Heart left ventricle (tissue), 16 donors: ENCODE data around the gene ARHGAP26. TPM values are rescaled to one million over a fixed set of nuclear protein-coding genes. Genes with fewer than 3 reads are reported as not detected.

Source experiments
- ATAC-seq, 4 donors: fragments of 200-7000 bp; cut with Tn5 transposase; one replicate each; pipeline ENCODE4 v1.9.1; 2020 to 2022; ENCODE audit warnings: moderate library complexity in 4 of 4, mild to moderate bottlenecking in 3 of 4, moderate number of reproducible peaks in 1 of 4
- DNase-seq, 5 donors: peaks; one replicate each; pipeline ENCODE4 v3.0.0-alpha.2; 2020
- H3K27ac ChIP-seq, 12 donors: fragments of 200-600 bp; sonication (generic) in 4 of 12; one replicate each; pipeline versions ENCODE4 v1.5.0 to v1.8.0; 2016 to 2022; ENCODE audit warnings: mild to moderate bottlenecking in 2 of 12
- H3K27me3 ChIP-seq, 9 donors: fragments of 200-600 bp; sonication (generic) in 2 of 9; one replicate each; pipeline versions ENCODE4 v1.5.1 to v1.8.0; 2016 to 2022; ENCODE audit warnings: mild to moderate bottlenecking in 3 of 9
- H3K36me3 ChIP-seq, 9 donors: fragments of 200-600 bp; sonication (generic) in 2 of 9; one replicate each; pipeline versions ENCODE4 v1.5.0 to v1.8.0; 2018 to 2022; ENCODE audit warnings: mild to moderate bottlenecking in 2 of 9
- H3K4me1 ChIP-seq, 12 donors: fragments of 200-600 bp; sonication (generic) in 4 of 12; one replicate each; pipeline versions ENCODE4 v1.5.0 to v1.8.0; 2016 to 2022; ENCODE audit warnings: mild to moderate bottlenecking in 3 of 12
- H3K4me3 ChIP-seq, 12 donors: fragments of 200-600 bp; sonication (generic) in 4 of 12; one replicate each; pipeline versions ENCODE4 v1.5.0 to v1.8.0; 2017 to 2022; ENCODE audit warnings: mild to moderate bottlenecking in 9 of 12, moderate library complexity in 4 of 12
- H3K9me3 ChIP-seq, 12 donors: fragments of 200-600 bp; sonication (generic) in 4 of 12; one replicate each; pipeline versions ENCODE4 v1.5.0 to v1.8.0; 2016 to 2022; ENCODE audit warnings: mild to moderate bottlenecking in 1 of 12
- POLR2A ChIP-seq, 2 donors: fragments of 450-650 bp; IDR thresholded peaks; one replicate each; pipeline ENCODE4 v1.6.1; 2017; ENCODE audit warnings: antibody characterized with exemption in 2 of 2, mild to moderate bottlenecking in 2 of 2, moderate library complexity in 2 of 2
- WGBS, 4 donors: extraction: QIAGEN DNeasy Blood & Tissue Kit in 2 of 4; methylation state at CpG; one replicate each; pipeline versions ENCODE4 v1.1.5 to v1.1.7; 2013 to 2018; 5-methylcytosine and 5-hydroxymethylcytosine counted together
- intact Hi-C, 10 donors: fragments of 100-400 bp; cut with DNase I; formaldehyde crosslinking; loops; one replicate each; pipeline versions ENCODE4 v1.11.1 to v1.14.2; 2022
- polyA plus RNA-seq, 2 donors: library from polyadenylated mRNA; stranded (reverse); fragments of 200-250 nt; gene quantifications; one replicate each; pipeline ENCODE4 v1.2.3, GENCODE V29; 2013
- total RNA-seq, 9 donors: library from RNA; depleted of rRNA in 2 of 9; stranded (reverse); fragments of >200 nt in 2 of 9; fragmentation: NEBNext Ultra II Directional in 3 of 9; extraction: Animal tissue kit (Norgen Biotek cat#: 25700) in 3 of 9; gene quantifications; one replicate each; pipeline versions ENCODE4 v1.1.0 to v1.2.4, GENCODE V29; 2016 to 2023
- TF ChIP-seq, protein P1 (sequence below), 12 donors: fragments of 200-600 bp; sonication (generic) in 4 of 12; IDR thresholded peaks; one replicate each; pipeline versions ENCODE4 v1.5.0 to v1.8.0; 2018 to 2022; ENCODE audit warnings: antibody characterized with exemption in 12 of 12, mild to moderate bottlenecking in 5 of 12
- donor health status: ischemic (EF 13 %, LVEDD 7.1; RV severe dilation, severe dysfunction).
- donor health status: healthy with polysubstance abuse.
- donor health status: DM: no; HTN: yes; CAD: no.
- donor health status: DM: no; HTN: no; CAD: no.
- donor health status: ischemic (EF 25% LVEDD 6.9; RV normal size, moderate dysfunction).
- donor health status: ischemic (EF 25% LVEDD 5.7; RV mildly dilated, moderate dysfunction).
- donor health status: healthy.
- donor health status: DM: yes; HTN: yes; CAD: no.
- donor health status: ischemic (EF 35%, LVEDD 5.7; RV mildly dilated, moderate dysfunction).
- donor health status: nonischemic (EF 11% LVEDD 7.7; RV severe dilation, severe dysfunction).
- donor health status: DM: yes; HTN: yes; CAD: no.
- donor health status: PGD.
- donor health status: ischemic (EF 29% LVEDD 5.4; RV normal size, mild dysfunction).
- donor health status: nonischemic (EF 23%, LVEDD 6.1; RV moderate dilation, normal function).

The ARHGAP26 gene
- total and polyA plus RNA-seq, 11 donors = 11.9 to 52.1 (median 33.7) TPM

DNA sequence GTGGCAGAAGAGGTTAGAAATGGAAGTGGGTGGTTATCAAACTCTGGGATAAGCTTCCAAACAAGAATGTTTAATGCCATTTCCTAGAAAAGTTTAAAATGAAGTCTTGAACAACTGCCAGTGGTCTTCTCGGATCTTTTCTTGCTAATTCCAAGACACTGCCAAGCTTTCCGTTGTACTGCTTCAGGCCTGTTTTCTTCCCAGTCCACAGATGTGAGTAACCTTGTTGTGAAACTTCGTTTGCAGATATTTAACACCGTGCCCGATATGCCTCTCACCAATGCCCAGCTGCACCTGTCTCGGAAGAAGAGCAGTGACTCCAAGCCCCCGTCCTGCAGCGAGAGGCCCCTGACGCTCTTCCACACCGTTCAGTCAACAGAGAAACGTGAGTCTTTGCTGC lies 363.5 kb downstream of the ARHGAP26 start:
- 83 to 88% (median 86%) methylated on average over 11 of the region's 11 CpGs for WGBS, 4 donors
- intact Hi-C loops = loop anchor here in 2 of 10 donors (10.0 kb wide), 1 partner anchor 271 kb away; the partner anchor contains the start of gene NR3C1 (in 2 of the 2)
- DNase-seq (no peak), ATAC-seq (peak in 1 of 4 donors; percentile 25)
- peaks cover 0 to 35% (median 10%) of the 10 kb centered on the region in 9 donors for H3K36me3 ChIP-seq
- peak overlapping the region in 4 of 12 donors; percentile 8 to 44 (median 13) for H3K27ac ChIP-seq
- no peaks in the 10 kb centered on the region for H3K9me3 ChIP-seq
- H3K4me1 ChIP-seq = peaks cover 3 to 81% (median 43%) of the 10 kb centered on the region in 12 donors
- no peaks in the 10 kb centered on the region for H3K27me3 ChIP-seq
- H3K4me3 ChIP-seq = no peak overlapping the region
- no peak for TF ChIP-seq POLR2A (IDR thresholded peaks at IDR 0.05)
- TF ChIP-seq, protein P1, sequence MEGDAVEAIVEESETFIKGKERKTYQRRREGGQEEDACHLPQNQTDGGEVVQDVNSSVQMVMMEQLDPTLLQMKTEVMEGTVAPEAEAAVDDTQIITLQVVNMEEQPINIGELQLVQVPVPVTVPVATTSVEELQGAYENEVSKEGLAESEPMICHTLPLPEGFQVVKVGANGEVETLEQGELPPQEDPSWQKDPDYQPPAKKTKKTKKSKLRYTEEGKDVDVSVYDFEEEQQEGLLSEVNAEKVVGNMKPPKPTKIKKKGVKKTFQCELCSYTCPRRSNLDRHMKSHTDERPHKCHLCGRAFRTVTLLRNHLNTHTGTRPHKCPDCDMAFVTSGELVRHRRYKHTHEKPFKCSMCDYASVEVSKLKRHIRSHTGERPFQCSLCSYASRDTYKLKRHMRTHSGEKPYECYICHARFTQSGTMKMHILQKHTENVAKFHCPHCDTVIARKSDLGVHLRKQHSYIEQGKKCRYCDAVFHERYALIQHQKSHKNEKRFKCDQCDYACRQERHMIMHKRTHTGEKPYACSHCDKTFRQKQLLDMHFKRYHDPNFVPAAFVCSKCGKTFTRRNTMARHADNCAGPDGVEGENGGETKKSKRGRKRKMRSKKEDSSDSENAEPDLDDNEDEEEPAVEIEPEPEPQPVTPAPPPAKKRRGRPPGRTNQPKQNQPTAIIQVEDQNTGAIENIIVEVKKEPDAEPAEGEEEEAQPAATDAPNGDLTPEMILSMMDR (IDR thresholded peaks at IDR 0.05) = no peak

DNA sequence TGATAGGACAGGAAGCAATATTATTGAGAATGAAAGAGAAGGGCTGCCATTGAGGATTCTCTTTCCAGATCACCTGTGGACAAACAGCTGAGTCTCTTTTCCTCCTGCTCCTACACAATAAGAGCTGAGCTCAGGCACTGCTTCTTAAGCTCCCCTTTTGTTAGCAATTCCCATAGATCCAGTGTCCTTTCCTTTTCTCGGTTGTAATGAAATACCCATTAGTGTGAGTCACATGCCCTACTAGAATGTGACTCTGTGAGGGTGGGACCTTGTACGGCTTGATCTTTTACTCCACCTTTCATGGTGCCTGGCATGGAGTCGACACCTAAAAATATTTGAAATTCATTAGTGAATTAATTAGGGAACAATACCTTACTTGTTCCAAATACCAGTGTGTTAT lies 364.1 kb downstream of the ARHGAP26 start:
- 77 to 86% (median 83%) methylated on average over 3 of the region's 3 CpGs for WGBS, 4 donors
- DNase-seq = no peak
- no peak for ATAC-seq
- H3K27ac ChIP-seq = peak overlapping the region in 5 of 12 donors; percentile 8 to 44 (median 16)
- intact Hi-C loops = loop anchor here in 2 of 10 donors (10.0 kb wide), 1 partner anchor 271 kb away; the partner anchor contains the start of gene NR3C1 (in 2 of the 2)
- peaks cover 3 to 77% (median 43%) of the 10 kb centered on the region in 12 donors for H3K4me1 ChIP-seq
- no peaks in the 10 kb centered on the region for H3K9me3 ChIP-seq
- H3K27me3 ChIP-seq = no peaks in the 10 kb centered on the region
- peaks cover 0 to 38% (median 10%) of the 10 kb centered on the region in 9 donors for H3K36me3 ChIP-seq
- no peak overlapping the region for H3K4me3 ChIP-seq
- TF ChIP-seq, protein P1 (IDR thresholded peaks at IDR 0.05) = no peak
- TF ChIP-seq POLR2A (IDR thresholded peaks at IDR 0.05) = no peak

DNA sequence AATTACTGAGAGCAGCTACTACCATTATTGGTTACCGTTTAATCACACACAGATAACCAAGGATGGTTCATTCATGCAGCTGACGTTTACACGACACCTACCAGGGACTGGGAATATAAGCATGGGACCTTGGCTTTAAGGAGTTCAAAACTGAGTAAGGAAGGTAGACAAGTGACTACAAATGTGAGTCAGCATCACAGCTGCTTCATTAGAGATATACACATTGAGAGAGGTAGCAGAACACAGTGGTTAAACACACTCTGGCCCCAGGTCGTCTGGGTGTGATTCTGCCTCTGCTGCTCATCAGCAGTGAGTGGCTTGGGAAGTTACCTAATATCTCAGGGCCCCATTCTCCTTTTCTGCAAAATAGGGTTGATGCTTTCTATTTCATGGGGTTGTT lies 364.7 kb downstream of the ARHGAP26 start:
- no peaks in the 10 kb centered on the region for H3K9me3 ChIP-seq
- no peaks in the 10 kb centered on the region for H3K27me3 ChIP-seq
- TF ChIP-seq, protein P1 (IDR thresholded peaks at IDR 0.05) = no peak
- no peak for TF ChIP-seq POLR2A (IDR thresholded peaks at IDR 0.05)
- DNase-seq = no peak
- H3K4me3 ChIP-seq = no peak overlapping the region
- H3K4me1 ChIP-seq = peaks cover 4 to 77% (median 46%) of the 10 kb centered on the region in 12 donors
- intact Hi-C loops = loop anchor here in 2 of 10 donors (10.0 kb wide), 1 partner anchor 270 kb away; the partner anchor contains the start of gene NR3C1 (in 2 of the 2)
- ATAC-seq = no peak
- H3K27ac ChIP-seq = peak overlapping the region in 6 of 12 donors; percentile 7 to 52 (median 30)
- WGBS, 4 donors = 79 to 87% (median 84%) methylated on average over 4 of the region's 4 CpGs
- H3K36me3 ChIP-seq = peaks cover 0 to 45% (median 10%) of the 10 kb centered on the region in 9 donors

DNA sequence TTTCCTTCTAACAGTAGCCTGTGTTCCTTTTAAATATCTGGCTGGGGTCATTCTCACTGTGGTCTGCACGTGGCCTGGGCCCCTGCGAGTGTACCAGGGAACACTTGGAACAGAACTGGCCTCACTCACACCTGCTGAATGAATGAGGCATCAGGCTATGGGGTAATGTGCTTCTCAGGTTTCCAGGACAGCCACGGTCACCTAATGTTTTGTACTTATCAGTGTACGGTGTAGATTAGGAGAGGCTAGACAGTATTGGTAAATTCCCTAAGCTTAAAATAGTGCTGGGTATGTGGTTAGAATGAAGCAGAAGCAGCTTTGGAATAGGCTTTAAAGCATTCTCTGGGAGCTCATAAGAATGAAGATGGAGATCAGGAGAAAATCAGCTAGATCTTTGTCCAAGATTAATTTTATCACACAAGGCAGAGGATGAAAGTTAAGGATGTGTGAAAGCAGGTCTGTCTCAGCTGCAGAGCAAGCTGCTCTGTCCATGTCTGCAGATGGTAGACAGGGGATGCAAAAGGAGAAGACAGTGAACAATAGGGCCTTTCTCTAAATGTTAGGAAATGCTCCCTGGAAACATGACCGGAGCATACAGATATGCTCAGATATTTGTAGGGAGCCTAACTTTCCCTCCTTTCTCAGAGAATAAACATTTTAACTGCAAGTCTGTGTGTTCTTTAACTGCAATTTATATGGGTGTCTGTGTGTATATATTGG lies 365.8 kb downstream of the ARHGAP26 start:
- H3K27ac ChIP-seq = peak overlapping the region in 7 of 12 donors; percentile 9 to 52 (median 38)
- no peak overlapping the region for H3K4me3 ChIP-seq

More for the DNA sequence above, 365.8 kb downstream of the ARHGAP26 start:
- peaks cover 0 to 77% (median 43%) of the 10 kb centered on the region in 12 donors for H3K4me1 ChIP-seq
- intact Hi-C loops = loop anchor here in 2 of 10 donors (10.0 kb wide), 1 partner anchor 269 kb away; the partner anchor contains the start of gene NR3C1 (in 2 of the 2)
- DNase-seq (peak in 2 of 5 donors; percentile 51 to 62), ATAC-seq (peak; percentile 83 to 88 (median 85))
- TF ChIP-seq POLR2A (IDR thresholded peaks at IDR 0.05) = no peak
- TF ChIP-seq, protein P1 (IDR thresholded peaks at IDR 0.05) = no peak
- 46 to 64% (median 48%) methylated on average over 5 of the region's 5 CpGs for WGBS, 4 donors
- H3K27me3 ChIP-seq = no peaks in the 10 kb centered on the region
- no peaks in the 10 kb centered on the region for H3K9me3 ChIP-seq
- H3K36me3 ChIP-seq = peaks cover 0 to 45% (median 10%) of the 10 kb centered on the region in 9 donors
